A673 (cell line): ENCODE measurements around the gene RETREG3.

Source experiments
- EZH2 ChIP-seq: fragments of 200-600 bp; sonication (generic); IDR thresholded peaks from 2 replicates; pipeline ENCODE4 v1.6.1; 2017; ENCODE audit warnings: borderline replicate concordance, low read depth, mild to moderate bottlenecking, mixed read lengths, antibody characterized with exemption, low read length; ENCODE audit not compliant: poor library complexity, severe bottlenecking
- TF ChIP-seq, protein P1 (sequence below): fragments of 300-800, 200-600 bp; sonication (generic); conservative IDR thresholded peaks from 2 replicates; pipeline ENCODE4 v1.5.1; 2017; ENCODE audit warnings: low read depth, mild to moderate bottlenecking, antibody characterized with exemption, low read length, moderate library complexity, mixed read lengths

DNA sequence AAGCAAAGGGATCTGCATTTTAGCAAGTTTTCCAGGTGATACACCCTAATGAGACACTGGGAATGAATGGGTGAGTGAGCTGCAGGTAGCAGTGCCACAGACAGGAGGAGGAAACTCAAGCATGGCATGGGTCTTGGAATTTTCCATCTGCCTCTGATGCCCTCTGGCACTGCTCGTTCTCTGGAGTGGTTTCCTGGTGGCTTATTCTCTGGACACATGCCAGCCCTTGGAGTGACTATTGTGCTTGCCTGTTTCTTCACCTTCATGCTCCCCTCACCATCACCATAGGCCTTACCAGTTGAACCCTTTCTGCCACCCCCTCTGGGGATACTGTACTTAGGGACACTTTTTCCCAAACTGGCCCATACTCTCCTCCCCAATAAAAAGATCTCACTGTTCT, 45.6 kb downstream of the RETREG3 start:
- TF ChIP-seq, protein P1, sequence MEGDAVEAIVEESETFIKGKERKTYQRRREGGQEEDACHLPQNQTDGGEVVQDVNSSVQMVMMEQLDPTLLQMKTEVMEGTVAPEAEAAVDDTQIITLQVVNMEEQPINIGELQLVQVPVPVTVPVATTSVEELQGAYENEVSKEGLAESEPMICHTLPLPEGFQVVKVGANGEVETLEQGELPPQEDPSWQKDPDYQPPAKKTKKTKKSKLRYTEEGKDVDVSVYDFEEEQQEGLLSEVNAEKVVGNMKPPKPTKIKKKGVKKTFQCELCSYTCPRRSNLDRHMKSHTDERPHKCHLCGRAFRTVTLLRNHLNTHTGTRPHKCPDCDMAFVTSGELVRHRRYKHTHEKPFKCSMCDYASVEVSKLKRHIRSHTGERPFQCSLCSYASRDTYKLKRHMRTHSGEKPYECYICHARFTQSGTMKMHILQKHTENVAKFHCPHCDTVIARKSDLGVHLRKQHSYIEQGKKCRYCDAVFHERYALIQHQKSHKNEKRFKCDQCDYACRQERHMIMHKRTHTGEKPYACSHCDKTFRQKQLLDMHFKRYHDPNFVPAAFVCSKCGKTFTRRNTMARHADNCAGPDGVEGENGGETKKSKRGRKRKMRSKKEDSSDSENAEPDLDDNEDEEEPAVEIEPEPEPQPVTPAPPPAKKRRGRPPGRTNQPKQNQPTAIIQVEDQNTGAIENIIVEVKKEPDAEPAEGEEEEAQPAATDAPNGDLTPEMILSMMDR, result no peak
- no peak for TF ChIP-seq EZH2
